ENCODE data around the gene PARP14.
"Not testable (repeated sequence)": the region's sequence is repeated elsewhere in the genome, so short reads cannot be mapped to it uniquely, and the experiment has no call there.

PARP14 gene, protein sequence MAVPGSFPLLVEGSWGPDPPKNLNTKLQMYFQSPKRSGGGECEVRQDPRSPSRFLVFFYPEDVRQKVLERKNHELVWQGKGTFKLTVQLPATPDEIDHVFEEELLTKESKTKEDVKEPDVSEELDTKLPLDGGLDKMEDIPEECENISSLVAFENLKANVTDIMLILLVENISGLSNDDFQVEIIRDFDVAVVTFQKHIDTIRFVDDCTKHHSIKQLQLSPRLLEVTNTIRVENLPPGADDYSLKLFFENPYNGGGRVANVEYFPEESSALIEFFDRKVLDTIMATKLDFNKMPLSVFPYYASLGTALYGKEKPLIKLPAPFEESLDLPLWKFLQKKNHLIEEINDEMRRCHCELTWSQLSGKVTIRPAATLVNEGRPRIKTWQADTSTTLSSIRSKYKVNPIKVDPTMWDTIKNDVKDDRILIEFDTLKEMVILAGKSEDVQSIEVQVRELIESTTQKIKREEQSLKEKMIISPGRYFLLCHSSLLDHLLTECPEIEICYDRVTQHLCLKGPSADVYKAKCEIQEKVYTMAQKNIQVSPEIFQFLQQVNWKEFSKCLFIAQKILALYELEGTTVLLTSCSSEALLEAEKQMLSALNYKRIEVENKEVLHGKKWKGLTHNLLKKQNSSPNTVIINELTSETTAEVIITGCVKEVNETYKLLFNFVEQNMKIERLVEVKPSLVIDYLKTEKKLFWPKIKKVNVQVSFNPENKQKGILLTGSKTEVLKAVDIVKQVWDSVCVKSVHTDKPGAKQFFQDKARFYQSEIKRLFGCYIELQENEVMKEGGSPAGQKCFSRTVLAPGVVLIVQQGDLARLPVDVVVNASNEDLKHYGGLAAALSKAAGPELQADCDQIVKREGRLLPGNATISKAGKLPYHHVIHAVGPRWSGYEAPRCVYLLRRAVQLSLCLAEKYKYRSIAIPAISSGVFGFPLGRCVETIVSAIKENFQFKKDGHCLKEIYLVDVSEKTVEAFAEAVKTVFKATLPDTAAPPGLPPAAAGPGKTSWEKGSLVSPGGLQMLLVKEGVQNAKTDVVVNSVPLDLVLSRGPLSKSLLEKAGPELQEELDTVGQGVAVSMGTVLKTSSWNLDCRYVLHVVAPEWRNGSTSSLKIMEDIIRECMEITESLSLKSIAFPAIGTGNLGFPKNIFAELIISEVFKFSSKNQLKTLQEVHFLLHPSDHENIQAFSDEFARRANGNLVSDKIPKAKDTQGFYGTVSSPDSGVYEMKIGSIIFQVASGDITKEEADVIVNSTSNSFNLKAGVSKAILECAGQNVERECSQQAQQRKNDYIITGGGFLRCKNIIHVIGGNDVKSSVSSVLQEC (N-terminal part only)

DNA sequence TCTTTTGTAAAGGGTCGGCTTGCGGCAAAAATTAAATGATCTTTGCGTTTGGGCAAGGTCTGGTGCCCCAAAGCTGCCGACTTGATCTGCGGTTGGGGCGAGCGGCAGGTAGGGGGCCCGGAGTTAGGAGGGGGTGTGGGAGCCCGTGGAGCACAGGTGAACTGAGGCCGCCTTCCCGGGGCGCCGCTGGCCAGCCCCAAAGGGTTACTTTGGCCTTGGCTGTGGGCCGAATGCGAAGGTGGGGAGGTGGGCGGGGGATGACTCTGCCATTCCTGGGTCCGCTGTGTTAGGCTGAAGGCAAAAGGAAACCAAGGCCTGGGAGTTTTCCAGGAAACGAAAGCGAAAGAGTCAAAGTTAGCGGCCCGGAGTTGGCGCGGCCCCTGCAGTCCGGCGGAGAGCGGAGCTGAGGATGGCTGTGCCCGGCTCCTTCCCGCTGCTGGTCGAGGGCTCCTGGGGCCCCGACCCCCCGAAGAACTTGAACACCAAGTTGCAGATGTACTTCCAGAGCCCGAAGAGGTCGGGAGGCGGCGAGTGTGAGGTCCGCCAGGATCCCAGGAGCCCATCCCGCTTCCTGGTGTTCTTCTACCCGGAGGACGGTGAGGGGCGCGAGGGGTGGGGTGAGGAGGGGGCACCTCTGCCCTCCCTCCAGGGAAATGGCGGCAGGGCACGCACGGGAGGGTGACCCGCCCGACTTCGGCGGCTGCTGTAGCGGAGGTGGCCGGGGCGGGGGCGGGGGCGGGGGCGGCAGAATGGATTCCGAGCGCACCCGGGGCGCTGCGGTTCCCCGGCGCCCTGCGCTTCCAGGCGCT lies at the start of gene PARP14:
TSS of gene PARP14 (plus strand) at position 365 of the 809 bp plus-strand sequence. CDS start at position 410, 45 bp downstream.
- no peaks in the 10 kb centered on the region for H3K27me3 ChIP-seq (ENCODE audit: control insufficient read depth in 1 of 2, insufficient read depth in 2 of 2, low read length in 2 of 2)
- peaks cover 3% of the 10 kb centered on the region for H3K36me3 ChIP-seq (ENCODE audit: insufficient read depth, low read length)
- no peaks in the 10 kb centered on the region for H3K9me3 ChIP-seq (ENCODE audit: low read length)
- H3K4me1 ChIP-seq (ENCODE audit: insufficient read depth, low read length) = peaks cover 31% of the 10 kb centered on the region
- H3K27ac ChIP-seq (ENCODE audit: low read depth, low read length) = peak within 1 kb of the TSS; percentile 98
- H3K4me3 ChIP-seq (ENCODE audit: low read depth in 1 of 2, low read length in 2 of 2) = peak within 1 kb of the TSS; percentile 82 to 86
- H3K9ac ChIP-seq (ENCODE audit: low read length) = peak within 1 kb of the TSS; percentile 80

DNA sequence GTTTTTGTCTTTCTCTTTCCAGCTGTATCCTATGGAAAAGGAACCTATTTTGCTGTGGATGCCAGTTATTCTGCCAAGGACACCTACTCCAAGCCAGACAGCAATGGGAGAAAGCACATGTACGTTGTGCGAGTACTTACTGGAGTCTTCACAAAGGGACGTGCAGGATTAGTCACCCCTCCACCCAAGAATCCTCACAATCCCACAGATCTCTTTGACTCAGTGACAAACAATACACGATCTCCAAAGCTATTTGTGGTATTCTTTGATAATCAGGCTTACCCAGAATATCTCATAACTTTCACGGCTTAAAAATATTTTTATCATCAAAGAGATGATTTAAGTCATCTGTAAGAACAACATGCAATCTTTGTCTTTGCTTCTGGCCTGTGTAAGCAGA lies 44.9 kb upstream of the PARP14 start:
- H3K4me3 ChIP-seq (ENCODE audit: low read depth in 1 of 2, low read length in 2 of 2) = no peak overlapping the region

DNA sequence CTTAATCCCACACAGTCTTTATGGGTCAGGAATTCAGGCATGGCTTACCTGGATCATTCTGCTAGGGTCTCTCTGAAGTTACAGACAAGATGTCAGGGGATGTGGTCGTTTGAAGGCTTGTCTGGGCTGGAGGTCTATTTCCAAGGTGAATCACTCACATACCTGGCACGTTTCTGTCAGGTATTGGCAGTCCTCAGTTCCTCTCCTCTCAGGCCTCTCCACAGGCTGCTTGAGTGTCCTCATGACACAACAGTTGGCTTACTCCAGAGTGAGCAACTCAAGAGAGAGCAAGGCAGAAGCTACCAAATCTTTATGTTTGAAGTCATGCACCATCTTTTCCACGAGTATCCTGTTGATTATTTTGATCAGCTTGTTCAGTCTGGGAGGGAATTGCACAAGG lies 43.9 kb upstream of the PARP14 start:
- no peaks in the 10 kb centered on the region for H3K27me3 ChIP-seq (ENCODE audit: control insufficient read depth in 1 of 2, insufficient read depth in 2 of 2, low read length in 2 of 2)
- H3K4me1 ChIP-seq (ENCODE audit: insufficient read depth, low read length) = no peaks in the 10 kb centered on the region
- no peak overlapping the region for H3K9ac ChIP-seq (ENCODE audit: low read length)
- no peak overlapping the region for H3K27ac ChIP-seq (ENCODE audit: low read depth, low read length)
- no peaks in the 10 kb centered on the region for H3K36me3 ChIP-seq (ENCODE audit: insufficient read depth, low read length)
- no peaks in the 10 kb centered on the region for H3K9me3 ChIP-seq (ENCODE audit: low read length)
- no peak overlapping the region for H3K4me3 ChIP-seq (ENCODE audit: low read depth in 1 of 2, low read length in 2 of 2)

More for the DNA sequence above, 44.9 kb upstream of the PARP14 start:
- Histone ChIP-seq H3K36me3 (ENCODE audit: insufficient read depth, low read length) (no peaks in the 10 kb centered on the region), H3K27me3 (ENCODE audit: control insufficient read depth in 1 of 2, insufficient read depth in 2 of 2, low read length in 2 of 2) (no peaks in the 10 kb centered on the region), H3K9me3 (ENCODE audit: low read length) (no peaks in the 10 kb centered on the region), H3K9ac (ENCODE audit: low read length) (no peak overlapping the region), H3K4me1 (ENCODE audit: insufficient read depth, low read length) (no peaks in the 10 kb centered on the region), H3K27ac (ENCODE audit: low read depth, low read length) (no peak overlapping the region)

DNA sequence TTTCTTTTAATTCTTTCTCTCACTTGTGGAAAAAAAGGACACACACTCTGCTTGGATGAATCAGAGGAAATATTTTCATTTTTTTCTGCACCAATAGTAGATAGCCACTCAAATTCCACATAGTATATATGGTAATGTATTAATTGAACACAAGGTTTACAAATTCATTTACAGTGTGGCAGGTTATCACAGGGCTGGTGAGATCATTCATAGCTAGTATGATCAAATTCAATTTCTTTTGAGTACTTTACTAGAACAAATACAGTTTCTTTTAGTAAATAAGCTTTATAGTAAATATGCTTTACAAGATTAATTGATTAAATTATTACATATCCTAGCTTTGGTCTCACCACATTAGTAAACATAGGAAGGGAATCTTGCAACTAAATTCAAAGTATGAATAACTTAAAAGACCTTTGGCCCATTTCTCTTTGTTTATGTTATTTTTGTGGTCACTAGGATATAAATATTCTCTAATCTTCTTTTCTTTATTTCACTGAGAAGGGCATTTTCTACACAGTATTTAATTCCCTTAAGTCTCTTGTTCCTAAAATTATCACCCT lies 40.1 kb upstream of the PARP14 start:
- Histone ChIP-seq H3K27me3 (ENCODE audit: control insufficient read depth in 1 of 2, insufficient read depth in 2 of 2, low read length in 2 of 2) (no peaks in the 10 kb centered on the region), H3K4me1 (ENCODE audit: insufficient read depth, low read length) (no peaks in the 10 kb centered on the region), H3K36me3 (ENCODE audit: insufficient read depth, low read length) (no peaks in the 10 kb centered on the region), H3K9ac (ENCODE audit: low read length) (no peak overlapping the region), H3K27ac (ENCODE audit: low read depth, low read length) (no peak overlapping the region), H3K9me3 (ENCODE audit: low read length) (no peaks in the 10 kb centered on the region), H3K4me3 (ENCODE audit: low read depth in 1 of 2, low read length in 2 of 2) (no peak overlapping the region)

DNA sequence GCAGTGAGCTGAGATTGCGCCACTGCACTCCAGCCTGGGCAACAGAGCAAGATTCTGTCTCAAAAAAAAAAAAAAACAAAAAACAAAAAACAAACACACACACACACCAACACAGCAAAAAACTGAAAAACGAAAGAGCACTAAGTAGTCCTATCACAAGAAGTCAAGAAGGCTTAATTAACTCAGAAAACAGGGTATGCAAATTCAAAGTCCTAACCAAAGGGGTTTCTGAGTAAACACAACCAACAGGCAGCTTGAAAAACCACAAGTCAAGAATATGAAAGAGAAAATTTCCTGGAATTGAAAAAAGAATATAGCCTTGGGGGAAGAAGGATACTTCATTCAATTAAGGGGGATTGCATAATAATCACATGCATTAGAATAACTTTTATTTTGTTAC lies 37.7 kb upstream of the PARP14 start:
- Histone ChIP-seq H3K27ac (ENCODE audit: low read depth, low read length) (no peak overlapping the region), H3K4me1 (ENCODE audit: insufficient read depth, low read length) (no peaks in the 10 kb centered on the region), H3K9ac (ENCODE audit: low read length) (no peak overlapping the region), H3K27me3 (ENCODE audit: control insufficient read depth in 1 of 2, insufficient read depth in 2 of 2, low read length in 2 of 2) (no peaks in the 10 kb centered on the region), H3K9me3 (ENCODE audit: low read length) (no peaks in the 10 kb centered on the region), H3K36me3 (ENCODE audit: insufficient read depth, low read length) (no peaks in the 10 kb centered on the region), H3K4me3 (ENCODE audit: low read depth in 1 of 2, low read length in 2 of 2) (no peak overlapping the region)

DNA sequence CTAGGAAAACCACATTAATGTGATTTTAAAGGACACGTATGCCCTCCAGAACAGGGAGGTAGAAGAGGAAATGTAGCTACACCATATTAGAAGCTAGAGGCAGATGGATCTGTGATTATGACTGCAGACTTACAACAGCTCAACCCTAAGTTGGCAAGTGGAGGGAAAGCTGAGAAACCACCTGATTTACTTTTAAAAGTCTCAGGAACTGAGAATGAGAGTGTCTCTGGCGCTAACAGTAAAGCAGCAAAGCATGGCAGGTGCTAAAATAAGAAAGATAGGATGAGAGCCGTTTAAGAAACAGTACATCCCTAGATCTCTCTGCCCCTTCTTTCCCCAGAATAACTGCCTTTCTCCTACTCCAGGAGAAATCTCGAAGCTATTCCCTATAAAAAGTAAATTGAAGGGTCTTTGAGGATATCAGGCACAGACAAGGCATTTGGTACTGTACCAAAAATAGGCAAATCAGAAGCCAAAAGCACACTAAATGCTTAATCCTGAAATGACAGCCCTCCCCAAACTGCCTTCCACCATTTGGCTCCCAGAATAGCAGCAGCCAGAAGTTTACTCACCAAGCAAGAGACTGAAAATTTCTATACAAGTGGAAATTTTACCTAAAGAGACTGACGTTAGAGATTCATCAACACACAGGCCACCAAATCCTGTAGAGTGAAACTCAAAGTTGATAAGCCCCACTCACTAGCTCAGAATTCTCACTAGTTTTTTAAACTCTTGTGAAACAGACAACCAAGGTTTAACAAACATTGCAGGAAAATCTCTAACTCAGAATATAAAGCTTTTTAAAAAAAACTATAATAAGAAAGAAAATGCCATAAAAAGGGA lies 34.3 kb upstream of the PARP14 start:
- no peaks in the 10 kb centered on the region for H3K4me1 ChIP-seq (ENCODE audit: insufficient read depth, low read length)
- H3K9me3 ChIP-seq (ENCODE audit: low read length) = no peaks in the 10 kb centered on the region
- no peak overlapping the region for H3K9ac ChIP-seq (ENCODE audit: low read length)
- no peak overlapping the region for H3K27ac ChIP-seq (ENCODE audit: low read depth, low read length)
- no peaks in the 10 kb centered on the region for H3K27me3 ChIP-seq (ENCODE audit: control insufficient read depth in 1 of 2, insufficient read depth in 2 of 2, low read length in 2 of 2)
- H3K36me3 ChIP-seq (ENCODE audit: insufficient read depth, low read length) = no peaks in the 10 kb centered on the region
- no peak overlapping the region for H3K4me3 ChIP-seq (ENCODE audit: low read depth in 1 of 2, low read length in 2 of 2)

DNA sequence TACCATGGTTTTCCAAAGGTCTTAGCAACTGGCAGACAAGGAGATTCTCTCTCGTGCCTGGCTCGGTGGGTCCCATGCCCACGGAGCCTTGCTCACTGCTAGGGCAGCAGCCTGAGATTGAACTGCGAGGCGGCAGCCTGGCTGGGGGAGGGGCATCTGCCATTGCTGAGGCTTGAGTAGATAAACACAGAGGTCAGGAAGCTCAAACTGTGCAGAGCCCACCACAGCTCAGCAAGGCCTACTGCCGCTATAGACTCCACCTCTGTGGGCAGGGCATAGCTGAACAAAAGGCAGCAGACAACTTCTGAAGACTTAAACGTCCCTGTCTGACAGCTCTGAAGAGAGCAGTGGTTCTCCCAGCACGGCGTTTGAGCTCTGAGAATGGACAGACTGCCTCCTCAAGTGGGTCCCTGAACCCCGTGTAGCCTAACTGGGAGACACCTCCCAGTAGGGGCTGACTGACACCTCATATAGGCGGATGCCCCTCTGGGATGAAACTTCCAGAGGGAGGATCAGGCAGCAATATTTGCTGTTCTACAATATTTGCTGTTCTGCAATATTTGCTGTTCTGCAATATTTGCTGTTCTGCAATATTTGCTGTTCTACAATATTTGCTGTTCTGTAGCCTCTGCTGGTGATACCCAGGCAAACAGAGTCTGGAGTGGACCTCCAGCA lies 29.3 kb upstream of the PARP14 start:
- H3K36me3 ChIP-seq (ENCODE audit: insufficient read depth, low read length); H3K4me3 ChIP-seq (ENCODE audit: low read depth in 1 of 2, low read length in 2 of 2); H3K9me3 ChIP-seq (ENCODE audit: low read length); H3K9ac ChIP-seq (ENCODE audit: low read length); H3K27ac ChIP-seq (ENCODE audit: low read depth, low read length); H3K4me1 ChIP-seq (ENCODE audit: insufficient read depth, low read length); H3K27me3 ChIP-seq (ENCODE audit: control insufficient read depth in 1 of 2, insufficient read depth in 2 of 2, low read length in 2 of 2): not testable (repeated sequence)

DNA sequence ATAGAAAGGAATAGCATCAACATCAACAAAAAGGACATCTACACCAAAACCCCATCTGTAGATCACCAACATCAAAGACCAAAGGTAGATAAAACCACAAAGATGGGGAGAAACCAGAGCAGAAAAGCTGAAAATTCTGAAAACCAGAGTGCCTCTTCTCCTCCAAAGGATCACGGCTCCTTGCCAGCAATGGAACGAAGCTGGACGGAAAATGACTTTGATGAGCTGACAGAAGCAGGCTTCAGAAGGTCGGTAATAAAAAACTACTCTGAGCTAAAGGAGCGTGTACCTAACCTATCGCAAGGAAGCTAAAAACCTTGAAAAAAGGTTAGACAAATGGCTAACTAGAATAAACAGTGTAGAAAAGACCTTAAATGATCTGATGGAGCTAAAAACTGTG lies 28.7 kb upstream of the PARP14 start:
- not testable (repeated sequence) for H3K9me3 ChIP-seq (ENCODE audit: low read length); H3K27me3 ChIP-seq (ENCODE audit: control insufficient read depth in 1 of 2, insufficient read depth in 2 of 2, low read length in 2 of 2); H3K4me1 ChIP-seq (ENCODE audit: insufficient read depth, low read length); H3K36me3 ChIP-seq (ENCODE audit: insufficient read depth, low read length); H3K27ac ChIP-seq (ENCODE audit: low read depth, low read length); H3K4me3 ChIP-seq (ENCODE audit: low read depth in 1 of 2, low read length in 2 of 2); H3K9ac ChIP-seq (ENCODE audit: low read length)

DNA sequence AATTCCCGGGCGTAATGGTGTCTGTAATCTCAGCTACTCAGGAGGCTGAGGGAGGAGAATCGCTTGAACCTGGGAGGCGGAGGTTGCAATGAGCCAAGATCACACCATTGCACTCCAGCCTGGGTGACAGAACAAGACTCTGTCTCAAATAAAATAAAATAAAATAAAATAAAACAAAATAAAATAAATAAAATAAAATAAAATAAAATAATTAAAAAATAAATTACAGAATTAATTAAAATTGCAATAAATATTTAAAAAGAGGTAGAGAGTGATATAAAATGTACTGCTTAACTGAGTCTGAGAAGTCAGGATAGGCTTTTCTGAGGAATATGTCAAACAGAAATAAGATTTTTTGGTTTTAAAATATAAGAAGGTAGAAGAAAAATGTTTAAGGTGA lies 22.3 kb upstream of the PARP14 start:
- not testable (repeated sequence) for H3K27ac ChIP-seq (ENCODE audit: low read depth, low read length); H3K9me3 ChIP-seq (ENCODE audit: low read length); H3K27me3 ChIP-seq (ENCODE audit: control insufficient read depth in 1 of 2, insufficient read depth in 2 of 2, low read length in 2 of 2); H3K4me3 ChIP-seq (ENCODE audit: low read depth in 1 of 2, low read length in 2 of 2); H3K36me3 ChIP-seq (ENCODE audit: insufficient read depth, low read length); H3K4me1 ChIP-seq (ENCODE audit: insufficient read depth, low read length); H3K9ac ChIP-seq (ENCODE audit: low read length)

All from muscle layer of colon (tissue), 2 donors.